Stimulated activated CD4-positive, alpha-beta T cell treated with anti-CD3 and anti-CD28 coated beads, Interleukin-4, amount 100 ng/mL, for 1 hour (primary cell): ENCODE measurements around the gene RPS27L.
A peak's percentile ranks its signal among the peaks of the same experiment; 100 is the strongest.
"Not testable (repeated sequence)": the region's sequence is repeated elsewhere in the genome, so short reads cannot be mapped to it uniquely, and the experiment has no call there.

Source experiments
- DNase-seq: peaks from one replicate; pipeline ENCODE4 v3.0.0-alpha.2; 2020

The RPS27L gene

DNA sequence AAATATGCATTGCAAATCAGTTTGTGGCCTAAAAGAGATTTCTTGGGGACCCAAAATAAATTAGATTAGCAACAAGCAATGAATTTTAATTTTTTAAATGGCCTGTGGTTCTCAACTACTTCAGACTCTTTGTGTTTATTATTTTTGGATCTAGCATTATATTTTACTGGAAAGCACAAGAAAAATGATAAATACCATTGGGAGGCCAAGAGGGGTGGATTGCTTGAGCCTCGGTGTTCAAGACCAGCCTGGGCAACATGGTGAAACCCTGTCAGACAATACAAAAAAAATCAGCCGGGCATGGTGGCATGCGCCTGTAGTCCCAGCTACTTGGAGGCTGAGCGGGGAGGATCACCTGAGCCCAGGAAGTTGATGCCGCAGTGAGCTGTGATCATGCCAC is 22.0 kb downstream of the RPS27L start:
- DNase-seq, result no peak

DNA sequence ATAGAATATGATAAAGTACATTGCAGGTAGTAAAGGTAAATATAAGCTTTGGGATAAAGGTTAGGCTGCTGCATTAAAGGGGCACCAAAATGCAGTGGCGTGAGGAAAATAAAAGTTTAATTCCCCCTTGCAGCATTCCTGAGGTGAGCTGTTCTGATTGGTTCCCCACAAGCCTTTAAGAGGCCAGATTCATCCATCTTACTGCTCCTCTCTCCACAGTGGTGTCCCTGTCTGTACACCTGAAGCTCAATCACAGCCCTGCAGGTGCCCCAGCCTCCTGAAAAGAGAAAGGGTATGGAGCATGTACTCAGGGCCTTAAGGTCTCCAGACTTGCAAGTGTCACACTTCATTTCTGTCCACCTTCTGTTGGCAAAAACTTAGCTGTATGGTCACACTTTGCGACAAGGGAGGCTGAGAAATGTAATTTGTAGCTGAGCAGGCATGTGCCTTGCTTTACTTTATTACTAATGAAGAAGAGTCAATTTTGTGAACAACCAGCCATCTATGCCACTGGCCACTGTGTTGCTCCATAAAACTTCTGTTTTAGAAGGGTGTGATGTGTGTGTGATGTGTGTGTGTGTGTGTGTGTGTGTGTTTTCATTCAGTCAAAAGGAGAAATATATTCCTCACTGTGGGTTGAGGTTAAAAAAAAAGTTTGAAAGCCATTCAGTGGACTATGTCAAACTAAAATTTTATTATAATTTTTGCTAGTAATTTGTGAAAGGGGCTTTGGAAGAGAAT is 22.9 kb downstream of the RPS27L start:
- DNase-seq, result no peak

DNA sequence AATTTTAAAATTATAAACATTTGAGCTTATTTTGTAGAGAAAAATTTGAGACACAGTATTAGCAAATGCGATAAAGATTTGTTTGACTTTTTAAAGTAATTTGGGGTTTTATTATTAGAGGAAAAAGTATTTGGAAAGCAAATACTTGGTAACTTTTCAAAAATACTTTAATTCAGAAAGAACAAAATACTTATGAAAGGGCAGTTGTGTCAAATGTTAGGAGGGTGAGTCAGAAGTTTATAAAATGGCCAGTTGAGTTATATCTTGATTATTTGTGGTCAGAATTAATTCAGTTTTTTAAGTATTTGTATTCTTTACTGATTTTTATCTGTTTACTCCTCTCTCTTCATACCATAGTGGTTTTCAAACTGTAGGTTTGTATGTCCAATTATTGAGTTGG is 23.5 kb downstream of the RPS27L start:
- DNase-seq, result no peak

DNA sequence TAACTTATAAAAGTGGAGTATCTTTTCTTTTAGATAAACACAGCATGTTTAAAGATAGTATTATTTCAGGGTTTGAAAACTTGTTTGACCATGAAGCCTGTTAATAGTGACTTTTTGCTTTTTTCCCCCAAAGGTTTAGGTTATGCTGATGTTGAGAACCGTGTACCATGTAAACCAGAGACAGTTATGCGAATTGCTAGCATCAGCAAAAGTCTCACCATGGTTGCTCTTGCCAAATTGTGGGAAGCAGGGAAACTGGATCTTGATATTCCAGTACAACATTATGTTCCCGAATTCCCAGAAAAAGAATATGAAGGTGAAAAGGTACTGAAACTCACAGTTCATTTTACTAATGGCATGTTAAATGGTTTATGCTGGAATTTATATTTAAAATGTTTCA is 30.6 kb downstream of the RPS27L start:
- no peak for DNase-seq

DNA sequence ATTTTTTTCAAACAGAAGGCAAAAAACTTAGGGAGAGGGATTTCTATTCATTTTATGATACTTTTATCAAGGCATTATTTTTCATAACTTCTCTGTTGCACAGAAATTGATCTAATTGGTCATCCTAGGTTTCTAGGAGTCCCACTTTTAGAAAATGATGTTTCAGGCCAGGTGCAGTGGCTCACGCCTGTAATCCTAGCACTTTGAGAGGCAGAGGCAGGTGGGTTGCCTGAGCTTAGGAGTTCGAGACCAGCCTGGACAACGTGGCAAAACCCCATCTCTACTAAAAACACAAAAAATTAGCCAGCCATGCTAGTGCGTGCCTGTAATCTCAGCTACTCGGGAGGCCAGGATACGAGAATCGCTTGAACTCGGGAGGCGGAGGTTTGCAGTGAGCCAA is 32.8 kb downstream of the RPS27L start:
- DNase-seq, result no peak

DNA sequence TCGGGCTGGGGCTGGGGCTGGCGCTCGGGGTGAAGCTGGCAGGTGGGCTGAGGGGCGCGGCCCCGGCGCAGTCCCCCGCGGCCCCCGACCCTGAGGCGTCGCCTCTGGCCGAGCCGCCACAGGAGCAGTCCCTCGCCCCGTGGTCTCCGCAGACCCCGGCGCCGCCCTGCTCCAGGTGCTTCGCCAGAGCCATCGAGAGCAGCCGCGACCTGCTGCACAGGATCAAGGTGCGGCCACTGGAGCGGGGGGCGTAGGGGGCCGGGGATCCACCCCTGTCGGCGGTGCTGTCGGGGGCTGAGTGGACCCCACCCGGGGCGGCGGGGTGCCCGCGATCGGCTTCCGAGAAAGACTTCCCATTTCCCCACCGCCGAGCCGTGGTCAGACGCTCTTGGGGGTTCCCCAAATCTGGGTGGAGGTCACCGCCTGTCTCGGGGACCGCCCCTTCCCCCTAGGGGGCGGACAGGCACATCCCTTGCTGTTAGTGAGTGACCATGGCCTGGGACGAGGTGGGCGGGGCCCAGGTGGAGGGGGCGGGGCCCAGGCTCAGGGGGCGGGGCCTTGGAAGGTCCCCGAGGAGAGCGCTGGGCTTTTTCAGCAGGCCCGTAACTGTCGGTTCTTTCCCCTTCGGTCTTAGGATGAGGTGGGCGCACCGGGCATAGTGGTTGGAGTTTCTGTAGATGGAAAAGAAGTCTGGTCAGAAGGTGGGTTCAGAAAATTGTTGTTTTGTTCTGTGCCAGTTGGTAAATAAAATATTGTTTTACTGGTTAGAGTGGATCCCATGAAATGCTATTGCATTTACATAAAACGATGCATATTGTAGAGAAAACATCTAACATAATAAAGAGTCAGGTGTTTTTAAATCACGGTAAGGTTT is 35.0 kb downstream of the RPS27L start:
- peak; percentile 52 for DNase-seq

DNA sequence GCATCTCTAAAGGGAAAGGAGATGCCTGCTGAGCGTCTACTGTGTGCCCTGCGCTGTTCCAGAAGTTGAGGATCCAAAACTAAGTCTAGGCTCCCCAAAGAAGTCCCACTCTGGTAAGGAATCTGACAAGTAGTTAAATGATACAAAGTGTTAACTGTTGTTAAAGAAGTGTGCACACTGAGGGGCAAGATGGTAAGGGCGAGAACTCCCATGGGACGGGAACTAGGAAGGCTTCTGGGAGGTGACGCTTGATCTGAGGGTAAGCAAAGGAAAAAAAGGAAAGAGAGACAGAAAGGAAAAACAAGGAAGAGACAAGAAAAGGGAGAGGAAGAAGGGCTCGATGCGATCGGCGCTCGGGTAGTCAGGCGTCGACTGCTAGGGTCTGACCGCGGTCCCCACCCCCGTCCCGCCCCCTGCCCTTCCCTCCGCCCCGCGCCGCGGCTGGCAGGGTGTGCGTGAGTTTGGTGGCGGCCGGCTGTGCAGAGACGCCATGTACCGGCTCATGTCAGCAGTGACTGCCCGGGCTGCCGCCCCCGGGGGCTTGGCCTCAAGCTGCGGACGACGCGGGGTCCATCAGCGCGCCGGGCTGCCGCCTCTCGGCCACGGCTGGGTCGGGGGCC is 35.8 kb downstream of the RPS27L start, which contains the start of gene LACTB:
TSS of gene LACTB (plus strand) at position 480 of the 620 bp plus-strand sequence. CDS start at position 491, 11 bp downstream.
- DNase-seq, result peak; percentile 81

DNA sequence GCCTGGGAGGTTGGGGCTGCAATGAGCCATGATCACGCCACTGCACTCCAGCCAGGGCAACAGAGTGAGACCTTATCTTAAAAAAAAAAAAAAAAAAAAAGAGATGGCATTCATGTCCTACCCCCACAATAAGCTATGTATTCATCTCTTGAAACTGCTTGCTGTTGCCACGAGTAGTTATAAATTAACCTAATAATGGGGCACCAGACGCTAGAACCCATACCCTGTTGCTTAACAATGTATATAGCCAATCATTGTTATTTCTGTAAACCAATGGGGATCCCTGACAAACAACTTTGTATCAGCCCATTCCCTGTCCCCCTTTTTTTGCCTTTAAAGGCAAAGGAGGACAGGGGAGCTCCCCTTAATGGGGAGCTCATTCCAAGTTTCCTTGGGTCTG is 38.4 kb downstream of the RPS27L start:
- no peak for DNase-seq

DNA sequence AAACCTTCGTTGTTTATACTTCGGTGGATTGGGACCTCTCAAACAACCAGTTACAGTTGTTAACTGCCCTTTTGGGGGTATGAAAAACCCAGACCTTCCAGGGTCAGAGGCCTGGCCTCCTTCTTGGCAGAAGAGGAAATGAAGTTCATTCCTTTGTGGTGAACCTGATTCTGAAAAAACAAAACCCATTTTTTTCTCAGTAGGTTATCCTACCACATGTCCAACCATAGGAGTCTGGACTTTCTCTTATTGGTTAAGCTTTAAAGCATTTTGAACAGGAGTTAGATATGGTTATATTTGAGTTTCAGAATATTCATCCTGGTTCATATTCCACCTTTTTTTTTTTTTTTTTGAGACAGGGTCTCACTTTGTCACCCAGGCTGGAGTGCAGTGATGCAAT is 42.8 kb downstream of the RPS27L start:
- no peak for DNase-seq

DNA sequence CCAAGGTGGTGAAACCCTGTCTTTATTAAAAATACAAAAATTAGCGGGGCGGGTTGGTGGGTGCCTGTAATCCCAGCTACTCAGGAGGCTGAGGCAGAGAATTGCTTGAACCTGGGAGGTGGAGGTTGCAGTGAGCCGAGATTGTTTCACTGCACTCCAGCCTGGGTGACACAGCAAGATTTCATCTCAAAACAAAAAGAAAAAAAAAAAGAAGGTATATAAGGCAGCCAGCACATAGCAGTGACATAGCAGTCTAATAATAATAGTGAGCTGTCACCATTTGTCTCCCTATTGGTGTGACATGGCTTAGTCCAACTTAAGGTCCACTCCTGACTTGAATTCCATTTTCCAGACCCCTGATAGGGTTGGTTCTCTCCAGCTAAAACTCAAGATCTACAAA is 44.4 kb downstream of the RPS27L start:
- no peak for DNase-seq

DNA sequence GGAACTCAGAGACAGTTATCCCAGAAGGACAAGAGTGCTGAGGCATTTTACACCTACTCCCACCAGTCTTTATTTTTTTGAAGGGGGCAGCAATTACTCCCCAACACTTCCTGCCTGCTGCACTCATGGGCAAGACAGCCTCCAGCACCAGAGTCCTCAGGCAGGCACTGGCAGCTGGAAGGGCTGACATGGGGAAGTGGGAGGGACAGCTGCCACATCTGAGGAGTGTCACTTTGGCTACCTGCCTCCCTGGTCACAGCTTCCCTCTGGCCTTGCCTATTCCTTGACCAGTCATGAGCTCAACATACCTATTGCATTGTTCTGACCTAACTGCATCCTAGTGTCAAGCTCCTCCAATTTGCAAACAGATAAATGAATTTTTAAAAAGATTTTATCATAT is 45.8 kb downstream of the RPS27L start:
- no peak for DNase-seq

DNA sequence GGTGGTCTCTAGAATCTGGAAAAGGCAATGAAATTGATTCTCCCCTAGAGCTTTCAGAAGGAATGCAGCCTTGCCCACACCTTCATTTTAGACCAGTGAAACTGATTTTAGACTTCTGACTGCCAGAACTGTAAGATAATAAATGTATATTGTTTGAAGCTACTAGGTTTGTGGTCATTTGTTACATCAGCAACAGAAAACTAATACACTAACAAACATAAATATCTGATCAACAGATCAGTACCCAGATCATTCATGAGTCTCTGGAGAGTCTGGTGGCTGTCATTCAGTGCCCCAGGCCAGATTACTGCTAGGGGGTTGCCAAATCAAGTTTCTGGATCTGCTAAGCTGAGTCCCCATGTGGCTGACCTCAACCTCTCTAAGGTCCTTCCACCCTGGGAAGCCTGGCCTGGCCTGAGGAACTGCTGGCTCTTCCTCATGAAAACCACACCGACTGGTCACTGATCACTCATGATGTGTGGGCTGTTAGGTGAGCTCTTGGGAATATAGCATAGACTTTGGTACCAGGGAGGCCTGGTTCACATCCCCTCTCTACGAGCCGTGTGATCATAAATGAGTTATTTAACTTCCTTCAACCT is 46.8 kb downstream of the RPS27L start:
- DNase-seq, result no peak

DNA sequence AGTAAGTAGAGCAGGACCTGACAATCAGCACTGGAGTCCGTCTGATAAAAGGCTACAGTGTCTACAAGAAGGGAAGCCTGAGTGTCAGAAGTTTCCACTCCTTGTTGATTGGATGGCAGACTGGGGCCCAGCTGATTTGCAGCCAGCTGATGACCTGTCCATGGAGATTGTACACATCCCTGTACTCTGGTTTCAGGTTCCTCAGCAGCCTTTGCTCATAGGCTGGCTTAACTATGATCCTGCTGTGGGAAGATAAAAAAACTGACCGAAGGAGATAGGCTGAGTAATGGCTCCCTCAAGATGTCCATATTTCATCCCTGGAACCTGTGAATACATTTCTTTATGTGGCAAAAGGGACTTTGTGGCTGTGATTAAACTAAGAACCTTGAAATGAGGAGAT is 47.4 kb downstream of the RPS27L start:
- no peak for DNase-seq

DNA sequence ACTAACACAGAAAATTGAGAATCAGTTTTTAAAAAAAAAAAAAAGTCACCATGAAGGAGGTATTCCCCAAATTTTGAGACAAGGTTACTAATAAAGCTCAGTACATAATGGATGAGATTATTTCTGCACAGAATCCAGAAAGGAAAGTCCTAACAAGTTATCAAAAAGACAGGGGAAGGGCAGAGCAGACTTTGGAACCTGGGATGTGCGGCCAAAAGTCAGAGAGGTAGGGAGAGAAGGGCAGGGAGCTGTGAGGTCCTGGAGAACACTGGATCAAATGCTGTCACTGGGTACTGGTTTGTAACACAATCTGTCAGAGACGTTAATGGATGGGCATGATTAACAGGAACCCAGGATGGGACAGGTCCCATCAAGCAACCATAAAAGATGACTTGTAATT is 47.8 kb downstream of the RPS27L start:
- DNase-seq, result no peak

DNA sequence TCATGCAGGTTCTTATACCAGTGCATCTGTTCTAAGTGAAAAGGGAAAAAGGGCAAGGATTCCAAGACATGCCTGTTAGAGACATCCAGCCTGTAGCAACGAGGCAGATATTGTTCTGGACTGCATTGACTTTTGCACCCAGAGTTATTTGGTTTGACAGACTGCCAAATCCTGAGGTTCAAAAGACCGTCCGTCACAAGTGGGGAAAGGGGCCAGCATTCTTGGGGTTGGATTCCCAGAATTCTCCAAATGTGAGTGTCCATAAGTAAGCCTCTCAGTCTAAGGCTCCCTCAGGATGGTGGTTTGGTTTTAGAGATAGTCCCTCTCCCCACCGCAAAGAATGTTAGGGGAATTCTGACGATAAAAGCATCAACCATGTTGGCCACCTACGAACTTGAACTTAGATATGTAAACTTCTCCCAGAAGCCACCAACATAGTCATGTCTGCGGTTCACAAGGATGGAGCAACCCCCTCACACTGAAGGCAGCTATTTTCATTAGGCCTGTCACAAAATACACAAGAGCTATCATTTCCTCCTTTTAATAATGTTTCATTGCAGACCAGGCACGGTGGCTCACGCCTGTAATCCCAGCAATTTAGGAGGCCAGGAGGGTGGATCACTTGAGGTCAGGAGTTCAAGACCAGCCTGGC is 49.3 kb downstream of the RPS27L start:
- DNase-seq, result no peak

DNA sequence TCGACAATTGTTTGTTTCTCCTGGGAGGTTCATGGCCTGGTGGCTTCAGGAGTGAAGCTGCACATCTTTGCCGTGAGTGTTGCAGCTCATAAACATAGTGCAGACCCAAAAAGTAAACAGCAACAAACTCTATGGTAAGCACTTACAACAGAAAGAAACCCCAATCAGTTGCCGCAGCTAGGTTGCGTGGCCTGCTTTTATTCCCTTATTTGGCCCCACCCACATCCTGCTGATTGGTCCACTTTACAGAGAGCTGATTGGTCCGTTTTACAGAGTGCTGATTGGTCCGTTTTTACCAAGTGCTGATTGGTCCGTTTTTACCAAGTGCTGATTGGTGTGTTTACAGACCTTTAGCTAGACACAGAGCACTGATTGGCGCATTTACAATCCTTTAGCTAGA is 51.9 kb downstream of the RPS27L start:
- not testable (repeated sequence) for DNase-seq

DNA sequence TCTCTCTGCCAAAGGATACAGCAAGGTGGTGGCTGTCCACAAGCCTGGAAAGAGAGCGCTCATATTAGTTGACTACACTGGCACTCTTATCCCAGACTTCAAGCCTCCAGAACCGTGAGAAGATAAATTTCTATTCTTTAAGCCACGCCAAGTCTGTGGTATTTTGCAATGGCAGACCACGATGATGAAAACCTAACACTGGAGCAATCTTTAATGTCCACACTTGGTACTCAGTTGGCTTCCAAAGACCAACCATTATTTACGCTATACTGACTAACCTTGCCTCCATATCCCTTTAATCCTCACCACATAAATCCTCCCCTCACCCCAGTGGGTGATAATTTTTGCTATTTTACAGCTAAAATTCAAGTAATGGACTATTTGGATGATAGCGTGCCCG is 52.5 kb downstream of the RPS27L start:
- no peak for DNase-seq

DNA sequence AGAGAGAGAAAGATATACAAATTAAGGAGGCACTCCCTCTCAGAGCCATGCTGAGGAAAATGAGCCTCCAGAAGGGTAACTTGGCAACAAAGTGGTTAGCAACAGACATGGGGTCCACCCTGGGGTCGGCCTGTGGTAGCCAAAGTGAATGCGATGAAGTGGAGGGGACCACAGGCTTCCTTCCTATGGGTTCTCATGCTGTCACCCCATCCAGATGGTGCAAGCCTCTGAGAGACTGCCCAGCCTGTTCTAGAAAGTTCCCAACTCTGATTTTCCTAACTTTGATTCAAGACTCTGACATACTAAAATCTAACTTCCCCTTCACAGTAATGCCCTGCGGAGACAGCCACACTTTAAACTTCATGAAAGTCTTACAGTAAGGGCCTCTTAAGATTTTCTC is 53.9 kb downstream of the RPS27L start:
- DNase-seq, result no peak

DNA sequence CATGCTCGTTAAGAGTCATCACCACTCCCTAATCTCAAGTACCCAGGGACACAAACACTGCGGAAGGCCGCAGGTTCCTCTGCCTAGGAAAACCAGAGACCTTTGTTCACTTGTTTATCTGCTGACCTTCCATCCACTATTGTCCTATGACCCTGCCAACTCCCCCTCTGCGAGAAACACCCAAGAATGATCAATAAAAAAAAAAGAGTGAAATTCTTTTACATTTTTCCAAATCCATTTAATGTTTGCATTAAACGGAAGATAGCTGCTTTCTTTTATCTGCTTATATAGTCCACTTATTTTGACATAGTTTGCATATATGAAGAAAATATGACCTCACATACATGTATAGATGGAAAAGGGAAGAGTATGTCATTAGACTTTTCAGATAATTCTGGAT is 57.7 kb downstream of the RPS27L start:
- DNase-seq, result not testable (repeated sequence)

DNA sequence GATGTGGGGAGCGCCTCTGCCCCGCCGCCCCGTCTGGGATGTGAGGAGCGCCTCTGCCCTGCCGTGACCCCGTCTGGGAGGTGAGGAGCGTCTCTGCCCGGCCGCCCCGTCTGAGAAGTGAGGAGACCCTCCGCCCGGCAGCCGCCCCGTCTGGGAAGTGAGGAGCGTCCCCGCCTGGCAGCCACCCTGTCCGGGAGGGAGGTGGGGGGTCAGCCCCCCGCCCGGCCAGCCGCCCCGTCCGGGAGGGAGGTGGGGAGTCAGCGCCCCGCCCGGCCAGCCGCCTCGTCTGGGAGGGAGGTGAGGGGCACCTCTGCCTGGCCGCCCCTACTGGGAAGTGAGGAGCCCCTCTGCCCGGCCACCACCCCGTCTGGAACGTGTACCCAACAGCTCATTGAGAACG is 58.4 kb downstream of the RPS27L start:
- not testable (repeated sequence) for DNase-seq
